Liver (tissue), 3 donors: ENCODE data around the gene VPS35.

ENCODE experiments used
- EGR1 ChIP-seq, 2 donors: IDR thresholded peaks; 2 replicates each; pipeline ENCODE4 v1.6.1; 2016 to 2018; ENCODE audit warnings: antibody characterized with exemption in 2 of 2, low read depth in 2 of 2
- FOXA1 ChIP-seq: IDR thresholded peaks from 2 replicates; pipeline ENCODE4 v1.6.1; 2016; ENCODE audit warnings: antibody characterized with exemption
- GABPA ChIP-seq, 2 donors: IDR thresholded peaks in 1 of 2; conservative IDR thresholded peaks in 1 of 2; 2 replicates each; pipeline ENCODE4 v1.6.1; 2016; ENCODE audit warnings: antibody characterized with exemption in 2 of 2, mild to moderate bottlenecking in 1 of 2, moderate library complexity in 1 of 2
- JUND ChIP-seq, 2 donors: IDR thresholded peaks; 2 replicates each; pipeline ENCODE4 v1.6.1; 2016; ENCODE audit warnings: antibody characterized with exemption in 2 of 2
- RAD21 ChIP-seq, 2 donors: IDR thresholded peaks; 2 replicates each; pipeline ENCODE4 v1.6.1; 2016; ENCODE audit warnings: antibody characterized with exemption in 2 of 2, mild to moderate bottlenecking in 2 of 2
- REST ChIP-seq: IDR thresholded peaks from 2 replicates; pipeline ENCODE4 v1.6.1; 2016; ENCODE audit warnings: antibody characterized with exemption, mild to moderate bottlenecking
- RXRA ChIP-seq, 2 donors: IDR thresholded peaks; 2 replicates each; pipeline ENCODE4 v1.6.1; 2017 to 2018; ENCODE audit warnings: antibody characterized with exemption in 2 of 2, mild to moderate bottlenecking in 1 of 2
- SP1 ChIP-seq: IDR thresholded peaks from 2 replicates; pipeline ENCODE4 v1.6.1; 2018; ENCODE audit warnings: antibody characterized with exemption, mild to moderate bottlenecking
- TAF1 ChIP-seq: conservative IDR thresholded peaks from 2 replicates; pipeline ENCODE4 v1.6.1; 2016; ENCODE audit warnings: antibody characterized with exemption, mild to moderate bottlenecking
- YY1 ChIP-seq: IDR thresholded peaks from 2 replicates; pipeline ENCODE4 v1.6.1; 2016; ENCODE audit warnings: antibody characterized with exemption, mild to moderate bottlenecking
- ZBTB33 ChIP-seq: IDR thresholded peaks from 2 replicates; pipeline ENCODE4 v1.6.1; 2016; ENCODE audit warnings: antibody characterized with exemption
- TF ChIP-seq, protein P1 (sequence below): fragments of 150-350 bp; IDR thresholded peaks from 2 replicates; pipeline ENCODE4 v1.5.1; 2017; ENCODE audit warnings: improper control_type of control experiment, low read depth, low read length; ENCODE audit not compliant: missing input control
- TF ChIP-seq, protein P2 (sequence below): IDR thresholded peaks from 2 replicates; pipeline ENCODE4 v1.6.1; 2016; ENCODE audit warnings: antibody characterized with exemption
- TF ChIP-seq, protein P3 (sequence below): IDR thresholded peaks from 2 replicates; pipeline ENCODE4 v1.6.1; 2016; ENCODE audit warnings: antibody characterized with exemption
- donor health status: healthy.
- donor health status: healthy.

- TF ChIP-seq, protein P1, sequence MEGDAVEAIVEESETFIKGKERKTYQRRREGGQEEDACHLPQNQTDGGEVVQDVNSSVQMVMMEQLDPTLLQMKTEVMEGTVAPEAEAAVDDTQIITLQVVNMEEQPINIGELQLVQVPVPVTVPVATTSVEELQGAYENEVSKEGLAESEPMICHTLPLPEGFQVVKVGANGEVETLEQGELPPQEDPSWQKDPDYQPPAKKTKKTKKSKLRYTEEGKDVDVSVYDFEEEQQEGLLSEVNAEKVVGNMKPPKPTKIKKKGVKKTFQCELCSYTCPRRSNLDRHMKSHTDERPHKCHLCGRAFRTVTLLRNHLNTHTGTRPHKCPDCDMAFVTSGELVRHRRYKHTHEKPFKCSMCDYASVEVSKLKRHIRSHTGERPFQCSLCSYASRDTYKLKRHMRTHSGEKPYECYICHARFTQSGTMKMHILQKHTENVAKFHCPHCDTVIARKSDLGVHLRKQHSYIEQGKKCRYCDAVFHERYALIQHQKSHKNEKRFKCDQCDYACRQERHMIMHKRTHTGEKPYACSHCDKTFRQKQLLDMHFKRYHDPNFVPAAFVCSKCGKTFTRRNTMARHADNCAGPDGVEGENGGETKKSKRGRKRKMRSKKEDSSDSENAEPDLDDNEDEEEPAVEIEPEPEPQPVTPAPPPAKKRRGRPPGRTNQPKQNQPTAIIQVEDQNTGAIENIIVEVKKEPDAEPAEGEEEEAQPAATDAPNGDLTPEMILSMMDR, result no peak
- TF ChIP-seq TAF1 (no peak), FOXA1 (no peak), RAD21 (IDR thresholded peaks at IDR 0.05) (no peak), RXRA (IDR thresholded peaks at IDR 0.05) (no peak), YY1 (no peak), EGR1 (IDR thresholded peaks at IDR 0.05; ENCODE audit: low read depth in 2 of 2) (no peak), ZBTB33 (no peak), JUND (IDR thresholded peaks at IDR 0.05) (no peak), SP1 (no peak), GABPA (IDR thresholded peaks at IDR 0.05 in 1 of 2, conservative IDR thresholded peaks at IDR 0.05 in 1 of 2) (no peak), REST (no peak)
- TF ChIP-seq, protein P2, sequence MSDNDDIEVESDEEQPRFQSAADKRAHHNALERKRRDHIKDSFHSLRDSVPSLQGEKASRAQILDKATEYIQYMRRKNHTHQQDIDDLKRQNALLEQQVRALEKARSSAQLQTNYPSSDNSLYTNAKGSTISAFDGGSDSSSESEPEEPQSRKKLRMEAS, result no peak
- TF ChIP-seq, protein P3, sequence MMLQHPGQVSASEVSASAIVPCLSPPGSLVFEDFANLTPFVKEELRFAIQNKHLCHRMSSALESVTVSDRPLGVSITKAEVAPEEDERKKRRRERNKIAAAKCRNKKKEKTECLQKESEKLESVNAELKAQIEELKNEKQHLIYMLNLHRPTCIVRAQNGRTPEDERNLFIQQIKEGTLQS, result no peak
Measured at GRCh38 chr16:46702030-46702429, 13.1 kb upstream of the VPS35 start.
